ENCODE data around the gene AMY1B.
"Not testable (repeated sequence)": the region's sequence is repeated elsewhere in the genome, so short reads cannot be mapped to it uniquely, and the experiment has no call there.

Gene AMY1B

GRCh38 chr1:103696110-103696509, at the start of gene AMY1B:
AMY1B (minus strand) TSS chr1:103696210; CDS start chr1:103695639, 571 bp downstream.
- DNase-seq (ENCODE audit: low read depth) = not testable (repeated sequence)

DNA sequence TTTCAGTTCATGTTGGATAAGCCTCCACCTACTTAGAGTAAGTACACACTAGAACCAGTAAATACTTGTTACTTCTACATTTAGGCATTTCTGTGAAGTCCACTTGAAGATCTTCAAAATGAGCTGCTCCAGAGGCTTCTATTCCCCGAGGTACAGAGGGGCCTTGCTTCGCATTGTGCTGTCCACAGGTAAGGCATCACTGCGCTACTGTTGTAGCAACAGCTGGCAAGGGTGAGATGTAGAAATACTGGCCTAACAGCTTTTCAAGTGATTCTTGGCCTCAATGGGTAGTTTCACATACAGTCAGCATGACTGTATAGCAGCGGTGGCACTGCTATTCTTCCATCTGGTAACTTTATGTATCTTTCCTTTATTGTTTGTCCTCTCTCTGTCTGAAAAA, 49.0 kb upstream of the AMY1B start:
- not testable (repeated sequence) for DNase-seq (ENCODE audit: low read depth)

GRCh38 chr1:103744449-103744848, 48.4 kb upstream of the AMY1B start:
- DNase-seq (ENCODE audit: low read depth) = not testable (repeated sequence)

GRCh38 chr1:103738031-103738430, 42.0 kb upstream of the AMY1B start:
- not testable (repeated sequence) for DNase-seq (ENCODE audit: low read depth)

GRCh38 chr1:103735334-103735733, 39.3 kb upstream of the AMY1B start:
- DNase-seq (ENCODE audit: low read depth) = not testable (repeated sequence)

GRCh38 chr1:103721473-103721872, 25.5 kb upstream of the AMY1B start:
- not testable (repeated sequence) for DNase-seq (ENCODE audit: low read depth)

GRCh38 chr1:103717404-103717803, 21.4 kb upstream of the AMY1B start:
- DNase-seq (ENCODE audit: low read depth) = not testable (repeated sequence)

GRCh38 chr1:103710381-103710780, 14.4 kb upstream of the AMY1B start:
- DNase-seq (ENCODE audit: low read depth) = not testable (repeated sequence)

GRCh38 chr1:103707670-103708069, 11.7 kb upstream of the AMY1B start:
- DNase-seq (ENCODE audit: low read depth) = not testable (repeated sequence)

DNA sequence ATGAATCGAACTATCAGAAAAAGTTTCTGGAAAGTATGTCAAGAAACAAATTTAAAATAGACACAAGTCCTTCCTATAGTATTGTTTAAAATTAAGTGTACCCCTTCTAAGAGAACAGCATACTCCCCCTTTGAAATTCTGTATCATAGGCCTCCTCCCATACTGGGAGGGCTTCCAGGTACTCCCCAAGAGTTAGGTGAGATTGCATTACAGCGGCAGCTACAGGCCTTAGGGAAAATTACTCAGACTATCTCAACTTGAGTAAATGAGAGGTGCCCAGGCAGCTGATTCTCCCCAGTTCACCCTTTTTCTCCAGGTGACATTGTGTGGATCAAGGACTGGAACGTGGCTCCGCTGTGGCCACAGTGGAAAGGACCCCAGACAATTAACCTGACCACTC, 5.2 kb upstream of the AMY1B start:
- not testable (repeated sequence) for DNase-seq (ENCODE audit: low read depth)

GRCh38 chr1:103700669-103701068, 4.7 kb upstream of the AMY1B start:
- DNase-seq (ENCODE audit: low read depth) = not testable (repeated sequence)

GRCh38 chr1:103697430-103697829, 1.4 kb upstream of the AMY1B start:
- DNase-seq (ENCODE audit: low read depth) = not testable (repeated sequence)

DNA sequence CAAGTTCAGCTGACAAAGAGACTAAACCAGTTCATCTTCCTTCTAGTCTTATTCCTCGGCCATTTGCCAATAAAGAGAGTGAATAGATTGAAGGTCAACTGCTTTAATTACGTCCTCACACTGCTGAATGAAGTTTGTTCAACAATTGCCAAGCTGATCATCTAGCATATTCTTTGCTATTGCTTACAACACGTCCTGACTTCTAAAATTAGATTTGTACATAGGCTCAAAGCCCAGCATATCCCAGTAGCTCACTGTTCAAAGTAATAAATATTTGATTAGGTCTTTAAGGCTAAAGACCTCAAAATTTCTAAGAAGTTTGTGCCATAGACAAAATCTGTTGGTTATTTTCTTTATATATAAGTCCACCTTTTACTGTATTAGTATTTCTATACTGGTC, 19.7 kb downstream of the AMY1B start:
- not testable (repeated sequence) for DNase-seq (ENCODE audit: low read depth)

DNA sequence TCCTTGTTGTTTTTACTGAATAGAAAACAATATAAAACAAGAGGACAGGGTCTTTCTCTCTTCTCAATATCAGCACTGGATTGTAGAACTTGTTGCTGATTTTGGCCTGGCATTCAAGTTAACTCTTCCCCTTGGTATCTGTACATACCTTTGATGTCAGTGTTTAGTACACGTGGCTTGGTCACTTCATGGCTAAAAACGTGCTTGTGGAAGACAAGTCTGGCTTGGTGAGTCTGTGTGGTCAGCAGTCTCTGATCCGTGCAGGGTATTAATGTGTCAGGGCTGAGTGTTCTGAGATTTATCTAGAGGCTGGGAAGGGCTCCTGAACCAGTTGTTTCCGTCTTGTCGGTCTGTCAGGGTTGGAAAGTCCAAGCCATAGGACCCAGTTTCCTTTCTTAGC, 40.5 kb downstream of the AMY1B start, which contains the start of gene AMY1A:
AMY1A (plus strand) TSS at position 301 of the 400 bp plus-strand sequence. CDS start 571 bp downstream, outside the sequence.
- not testable (repeated sequence) for DNase-seq (ENCODE audit: low read depth)

DNA sequence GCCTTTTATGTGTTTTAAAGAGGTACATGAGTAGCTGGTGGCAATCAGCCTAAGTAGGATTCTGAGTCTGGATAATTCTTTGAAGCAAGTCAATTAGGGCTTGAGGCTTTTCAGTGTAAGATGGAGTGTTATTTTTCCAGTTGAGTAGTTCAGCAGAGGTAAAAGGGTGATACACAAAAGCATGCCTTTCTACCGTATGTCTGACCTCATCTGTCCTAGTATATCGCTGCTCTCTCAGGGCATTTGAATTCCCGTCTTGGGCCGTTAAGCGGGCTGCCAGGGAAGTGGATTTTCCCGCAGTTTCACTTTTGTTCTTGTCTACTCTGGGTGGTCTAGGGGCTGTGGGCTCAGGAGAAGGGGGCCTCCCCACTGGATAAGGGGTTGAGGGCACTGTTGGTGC, 41.9 kb downstream of the AMY1B start:
- DNase-seq (ENCODE audit: low read depth) = not testable (repeated sequence)

DNA sequence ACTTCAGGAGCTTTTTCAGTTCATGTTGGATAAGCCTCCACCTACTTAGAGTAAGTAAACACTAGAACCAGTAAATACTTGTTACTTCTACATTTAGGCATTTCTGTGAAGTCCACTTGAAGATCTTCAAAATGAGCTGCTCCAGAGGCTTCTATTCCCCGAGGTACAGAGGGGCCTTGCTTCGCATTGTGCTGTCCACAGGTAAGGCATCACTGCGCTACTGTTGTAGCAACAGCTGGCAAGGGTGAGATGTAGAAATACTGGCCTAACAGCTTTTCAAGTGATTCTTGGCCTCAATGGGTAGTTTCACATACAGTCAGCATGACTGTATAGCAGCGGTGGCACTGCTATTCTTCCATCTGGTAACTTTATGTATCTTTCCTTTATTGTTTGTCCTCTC, 45.1 kb downstream of the AMY1B start:
- not testable (repeated sequence) for DNase-seq (ENCODE audit: low read depth)

DNA sequence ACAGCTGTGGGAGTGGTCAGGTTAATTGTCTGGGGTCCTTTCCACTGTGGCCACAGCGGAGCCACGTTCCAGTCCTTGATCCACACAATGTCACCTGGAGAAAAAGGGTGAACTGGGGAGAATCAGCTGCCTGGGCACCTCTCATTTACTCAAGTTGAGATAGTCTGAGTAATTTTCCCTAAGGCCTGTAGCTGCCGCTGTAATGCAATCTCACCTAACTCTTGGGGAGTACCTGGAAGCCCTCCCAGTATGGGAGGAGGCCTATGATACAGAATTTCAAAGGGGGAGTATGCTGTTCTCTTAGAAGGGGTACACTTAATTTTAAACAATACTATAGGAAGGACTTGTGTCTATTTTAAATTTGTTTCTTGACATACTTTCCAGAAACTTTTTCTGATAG, 45.7 kb downstream of the AMY1B start:
- not testable (repeated sequence) for DNase-seq (ENCODE audit: low read depth)

GRCh38 chr1:103643908-103644307, 52.1 kb downstream of the AMY1B start:
- DNase-seq (ENCODE audit: low read depth) = not testable (repeated sequence)

DNA sequence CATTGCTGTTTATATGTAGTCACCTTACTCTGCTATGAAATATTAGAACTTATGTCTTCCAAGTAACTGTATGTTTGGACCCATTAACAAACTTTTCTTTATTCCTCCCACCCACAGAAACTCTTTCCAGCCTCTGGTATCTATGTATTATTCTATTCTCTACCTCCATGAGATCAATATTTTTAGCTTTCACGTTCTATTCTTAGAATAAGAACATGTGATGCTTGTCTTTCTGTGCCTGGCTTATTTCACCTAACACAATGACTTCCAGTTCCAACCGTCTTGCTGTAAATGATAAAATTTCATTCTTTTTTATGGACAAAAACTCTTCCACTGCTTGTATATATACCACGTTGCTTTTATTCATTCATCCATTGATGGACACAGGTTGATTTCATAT, 54.8 kb downstream of the AMY1B start:
- not testable (repeated sequence) for DNase-seq (ENCODE audit: low read depth)
